Panc1 (cell line): Measurements from ENCODE around the gene NSMCE1. TPM values are rescaled to one million over a fixed set of nuclear protein-coding genes. Genes with fewer than 3 reads are reported as not detected.

Experiments
- ATAC-seq: fragments of 200-7000 bp; cut with Tn5 transposase; 2 replicates; pipeline ENCODE4 v1.9.1; 2020; ENCODE audit warnings: mild to moderate bottlenecking, moderate library complexity
- BruUV-seq: library from RNA; stranded (reverse); fragments of 400-500 nt; replicated peaks from 2 replicates; lab custom pipeline; 2021; lab: Mats Ljungman, UMichigan
- CTCF ChIA-PET: fragments of 300-600 bp; sonication (Branson Sonifier 250); formaldehyde crosslinking; loops from one replicate; lab custom pipeline; 2022; ENCODE audit warnings: antibody characterized with exemption; lab: Charles Lee
- POLR2A ChIA-PET: fragments of 300-600 bp; sonication (Branson Sonifier 250); formaldehyde crosslinking; loops from one replicate; lab custom pipeline; 2022; ENCODE audit warnings: antibody characterized with exemption; lab: Charles Lee
- DNase-seq: peaks from one replicate; pipeline ENCODE4 v3.0.0-alpha.2; 2010; ENCODE audit warnings: low read depth, low spot score
- H3K27ac ChIP-seq: 2 replicates; pipeline ENCODE4 v1.5.1; 2011; ENCODE audit warnings: mild to moderate bottlenecking, low read length, inconsistent platforms
- H3K27me3 ChIP-seq: fragments of 200-500 bp; sonication (Bioruptor generic); 2 replicates; pipeline ENCODE4 v1.6.0; 2014; ENCODE audit warnings: low read length, inconsistent platforms; ENCODE audit not compliant: control insufficient read depth, insufficient read depth
- H3K36me3 ChIP-seq: fragments of 200-500 bp; sonication (Bioruptor generic); 2 replicates; pipeline ENCODE4 v1.5.1; 2014; ENCODE audit warnings: inconsistent platforms, mild to moderate bottlenecking, low read length, moderate library complexity; ENCODE audit not compliant: control insufficient read depth, insufficient read depth
- H3K4me1 ChIP-seq: 2 replicates; pipeline ENCODE4 v1.5.1; 2011; ENCODE audit warnings: inconsistent platforms, mild to moderate bottlenecking, low read length, moderate library complexity; ENCODE audit not compliant: control insufficient read depth, insufficient read depth
- H3K4me3 ChIP-seq, 2 experiments: 2 replicates each; pipeline ENCODE4 v1.5.1; 2011 to 2012; ENCODE audit warnings: low read depth in 2 of 2, low read length in 2 of 2, mild to moderate bottlenecking in 2 of 2, inconsistent platforms in 1 of 2, moderate library complexity in 1 of 2
- H3K9me3 ChIP-seq: fragments of 200-500 bp; sonication (Bioruptor generic); 2 replicates; pipeline ENCODE4 v1.5.1; 2014; ENCODE audit warnings: low read depth, mild to moderate bottlenecking, inconsistent platforms, low read length, moderate library complexity; ENCODE audit not compliant: control insufficient read depth, insufficient read depth
- CTCF ChIP-seq: fragments of 450-650 bp; IDR thresholded peaks from 2 replicates; pipeline ENCODE4 v1.5.1; 2017; ENCODE audit warnings: mild to moderate bottlenecking
- POLR2AphosphoS5 ChIP-seq: IDR thresholded peaks from 2 replicates; pipeline ENCODE4 v1.6.1; 2012; ENCODE audit warnings: mild to moderate bottlenecking, low read depth, low read length, moderate library complexity
- REST ChIP-seq, 2 experiments: IDR thresholded peaks; 2 replicates each; pipeline ENCODE4 v1.6.1; 2011 to 2012; ENCODE audit warnings: low read depth in 2 of 2, control low read depth in 1 of 2, low read length in 1 of 2, mild to moderate bottlenecking in 1 of 2, moderate library complexity in 1 of 2; ENCODE audit not compliant: insufficient read depth in 1 of 2
- SIN3A ChIP-seq: IDR thresholded peaks from 2 replicates; pipeline ENCODE4 v1.6.1; 2012; ENCODE audit warnings: low read depth, mild to moderate bottlenecking, low read length, moderate library complexity, borderline replicate concordance; ENCODE audit not compliant: insufficient read depth
- TCF7L2 ChIP-seq: IDR thresholded peaks from 2 replicates; pipeline ENCODE4 v1.6.1; 2011; ENCODE audit warnings: mild to moderate bottlenecking, low read depth, low read length, inconsistent platforms
- in situ Hi-C: cut with HindIII; loops from 2 replicates; pipeline ENCODE4 v1.10.0; 2016; ENCODE audit warnings: low sequenced_read_pairs, low pct_unique_long_range_greater_than_20kb
- intact Hi-C: fragments of 100-400 bp; cut with micrococcal nuclease; formaldehyde crosslinking; loops from one replicate; pipeline ENCODE4 v1.10.0; 2022; ENCODE audit not compliant: unreplicated experiment
- total RNA-seq: library from RNA; stranded (reverse); gene quantifications from one replicate; pipeline ENCODE4 v1.2.1, GENCODE V29; 2021; ENCODE audit not compliant: unreplicated experiment

NSMCE1 gene
- total RNA-seq, 1 experiment from 2014 or later: 48.2 TPM

- H3K4me3 ChIP-seq: no peak overlapping the region
- ATAC-seq: no peak
- no peaks in the 10 kb centered on the region for H3K36me3 ChIP-seq
- no peaks in the 10 kb centered on the region for H3K9me3 ChIP-seq
- POLR2A ChIA-PET: no interaction called here
- TF ChIP-seq POLR2AphosphoS5: no peak
- CTCF ChIA-PET: no interaction called here
- no peaks in the 10 kb centered on the region for H3K27me3 ChIP-seq
- in situ Hi-C loops (no loop called here), intact Hi-C loops (no loop called here)
- H3K27ac ChIP-seq: no peak overlapping the region
- DNase-seq: no peak
- no TSS peak for BruUV-seq
- peaks cover 4% of the 10 kb centered on the region for H3K4me1 ChIP-seq
Observed at GRCh38 chr16:27308792-27309191, 40.2 kb upstream of the NSMCE1 start.

- Histone ChIP-seq H3K36me3 (no peaks in the 10 kb centered on the region), H3K27ac (no peak overlapping the region), H3K4me3 (no peak overlapping the region), H3K4me1 (no peaks in the 10 kb centered on the region), H3K27me3 (no peaks in the 10 kb centered on the region), H3K9me3 (no peaks in the 10 kb centered on the region)
- no TSS peak for BruUV-seq
- no peak for ATAC-seq
- intact Hi-C loops: no loop called here
- no peak for TF ChIP-seq SIN3A
- no peak for TF ChIP-seq POLR2AphosphoS5
- TF ChIP-seq REST (IDR thresholded peaks at IDR 0.05; ENCODE audit: insufficient read depth in 1 of 2, low read depth in 2 of 2, low read length in 1 of 2): no peak
- no peak for TF ChIP-seq TCF7L2
- TF ChIP-seq CTCF: no peak
- ChIA-PET POLR2A (no interaction called here), CTCF (no interaction called here)
- no peak for DNase-seq
- in situ Hi-C loops: no loop called here
Observed at GRCh38 chr16:27305839-27306442, 37.4 kb upstream of the NSMCE1 start.

GRCh38 chr16:27304881-27305745 lies 36.5 kb upstream of the NSMCE1 start:
- CTCF ChIA-PET: no interaction called here

More at GRCh38 chr16:27304881-27305745, 36.5 kb upstream of the NSMCE1 start:
- no peaks in the 10 kb centered on the region for H3K4me1 ChIP-seq
- H3K4me3 ChIP-seq: no peak overlapping the region
- no peaks in the 10 kb centered on the region for H3K9me3 ChIP-seq
- ATAC-seq (no peak), DNase-seq (no peak)
- H3K27ac ChIP-seq: no peak overlapping the region
- TF ChIP-seq CTCF: no peak
- no peak for TF ChIP-seq SIN3A
- no peak for TF ChIP-seq REST (IDR thresholded peaks at IDR 0.05; ENCODE audit: insufficient read depth in 1 of 2, low read depth in 2 of 2, low read length in 1 of 2)
- no peak for TF ChIP-seq TCF7L2
- no peak for TF ChIP-seq POLR2AphosphoS5
- no TSS peak for BruUV-seq
- intact Hi-C loops (no loop called here), in situ Hi-C loops (no loop called here)
- POLR2A ChIA-PET: no interaction called here
- H3K36me3 ChIP-seq: no peaks in the 10 kb centered on the region
- H3K27me3 ChIP-seq: no peaks in the 10 kb centered on the region
